ENCODE data around the gene RAD9A.
A peak's percentile ranks its signal among the peaks of the same experiment; 100 is the strongest.

Gene RAD9A

DNA sequence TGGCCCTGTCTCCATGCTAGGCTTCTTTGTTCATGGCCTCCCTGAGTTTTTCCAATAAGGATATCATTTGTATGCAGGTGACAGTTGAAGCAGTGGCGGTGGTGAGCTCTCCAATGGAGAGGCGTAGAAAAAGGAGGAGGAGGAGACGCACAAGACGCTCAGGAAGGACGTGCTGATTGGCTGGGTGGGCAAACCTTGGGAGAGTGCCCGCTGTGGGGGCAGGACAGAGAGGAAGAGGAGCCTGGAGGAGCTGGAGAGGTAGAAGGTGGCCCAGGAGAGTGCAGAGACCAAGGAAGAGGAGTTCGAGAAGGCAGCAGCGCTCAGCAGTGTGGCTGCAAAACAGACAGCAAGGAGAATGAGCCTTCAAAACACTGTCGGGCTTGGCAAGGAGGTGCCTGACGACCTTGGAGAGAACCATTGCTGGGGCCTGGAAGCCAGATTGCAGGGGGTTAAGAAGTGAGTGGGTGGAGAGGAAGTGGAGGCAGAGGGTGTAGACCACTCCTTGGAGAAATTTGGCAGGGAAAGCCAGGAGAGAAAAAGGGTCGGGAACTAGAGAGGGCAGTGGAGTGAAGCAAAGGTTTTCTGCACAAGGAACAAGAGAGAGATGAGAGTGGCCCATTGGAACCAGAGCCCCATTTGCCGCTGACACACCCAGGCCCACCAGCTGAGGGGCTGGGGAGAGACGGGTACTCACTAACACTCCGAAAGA, 25.9 kb upstream of the RAD9A start:
- Histone ChIP-seq H3K9ac (ENCODE audit: low read length) (no peak overlapping the region), H3K4me1 (ENCODE audit: control insufficient read depth, insufficient read depth, low read length) (peaks cover 21% of the 10 kb centered on the region), H3K4me3 (ENCODE audit: low read length) (no peak overlapping the region)

GRCh38 chr11:67366546-67366945, 25.2 kb upstream of the RAD9A start:
- Histone ChIP-seq H3K36me3 (ENCODE audit: control insufficient read depth, insufficient read depth, low read length) (no peaks in the 10 kb centered on the region), H3K4me3 (ENCODE audit: low read length) (no peak overlapping the region), H3K9me3 (ENCODE audit: control insufficient read depth, low read length) (no peaks in the 10 kb centered on the region), H3K4me1 (ENCODE audit: control insufficient read depth, insufficient read depth, low read length) (peaks cover 28% of the 10 kb centered on the region), H3K9ac (ENCODE audit: low read length) (no peak overlapping the region), H3K27me3 (ENCODE audit: control insufficient read depth, insufficient read depth, low read length) (no peaks in the 10 kb centered on the region)

More for the DNA sequence above, 25.9 kb upstream of the RAD9A start:
- no peaks in the 10 kb centered on the region for H3K36me3 ChIP-seq (ENCODE audit: control insufficient read depth, insufficient read depth, low read length)
- H3K27me3 ChIP-seq (ENCODE audit: control insufficient read depth, insufficient read depth, low read length): no peaks in the 10 kb centered on the region
- no peaks in the 10 kb centered on the region for H3K9me3 ChIP-seq (ENCODE audit: control insufficient read depth, low read length)

DNA sequence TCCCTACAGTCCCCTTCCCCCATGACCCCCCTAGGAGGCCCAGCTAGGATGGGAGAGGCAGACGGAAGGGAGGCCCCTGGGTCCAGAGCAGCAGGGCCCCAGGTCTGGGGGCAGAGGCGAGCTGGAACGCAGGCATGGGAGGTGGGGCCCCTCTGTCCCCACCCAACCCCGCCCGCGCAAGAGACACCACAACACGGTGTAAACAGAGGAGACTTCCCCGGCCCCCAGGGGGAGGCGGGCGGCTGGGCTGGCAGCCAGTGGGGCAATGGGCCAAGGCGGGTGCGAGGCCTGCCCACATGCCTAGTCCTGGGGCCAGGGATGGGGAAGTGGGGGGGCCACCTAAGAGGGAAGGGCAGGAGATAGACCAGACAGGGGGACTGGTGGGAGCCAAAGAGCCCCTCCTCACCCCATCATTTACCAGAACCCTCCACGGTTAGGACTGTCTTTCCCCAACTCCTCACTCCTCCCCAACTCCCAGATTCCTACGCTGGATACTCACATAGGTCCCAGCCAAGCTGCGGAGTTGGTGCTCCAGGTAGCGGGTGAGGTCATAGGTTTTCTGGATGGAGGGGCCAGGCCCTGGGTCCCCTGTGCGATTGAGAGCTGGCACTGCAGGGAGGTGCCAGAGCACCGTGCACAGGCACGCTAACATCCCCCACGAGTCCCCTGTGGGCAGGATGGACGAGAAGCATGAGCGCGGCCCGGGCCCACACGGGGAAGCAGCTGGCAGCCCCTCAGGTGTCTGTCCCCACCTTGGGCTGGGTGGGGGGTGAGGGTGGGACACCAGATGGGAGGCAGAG, 24.6 kb upstream of the RAD9A start:
- Histone ChIP-seq H3K36me3 (ENCODE audit: control insufficient read depth, insufficient read depth, low read length) (no peaks in the 10 kb centered on the region), H3K9me3 (ENCODE audit: control insufficient read depth, low read length) (no peaks in the 10 kb centered on the region), H3K27me3 (ENCODE audit: control insufficient read depth, insufficient read depth, low read length) (no peaks in the 10 kb centered on the region), H3K4me1 (ENCODE audit: control insufficient read depth, insufficient read depth, low read length) (peaks cover 34% of the 10 kb centered on the region), H3K9ac (ENCODE audit: low read length) (no peak overlapping the region), H3K4me3 (ENCODE audit: low read length) (no peak overlapping the region)

GRCh38 chr11:67367761-67368227, 24.0 kb upstream of the RAD9A start:
- no peaks in the 10 kb centered on the region for H3K36me3 ChIP-seq (ENCODE audit: control insufficient read depth, insufficient read depth, low read length)
- no peak overlapping the region for H3K9ac ChIP-seq (ENCODE audit: low read length)
- no peaks in the 10 kb centered on the region for H3K27me3 ChIP-seq (ENCODE audit: control insufficient read depth, insufficient read depth, low read length)
- H3K4me1 ChIP-seq (ENCODE audit: control insufficient read depth, insufficient read depth, low read length): peaks cover 34% of the 10 kb centered on the region
- H3K4me3 ChIP-seq (ENCODE audit: low read length): no peak overlapping the region
- H3K9me3 ChIP-seq (ENCODE audit: control insufficient read depth, low read length): no peaks in the 10 kb centered on the region

- no peaks in the 10 kb centered on the region for H3K27me3 ChIP-seq (ENCODE audit: control insufficient read depth, insufficient read depth, low read length)
These were observed 23.2 kb upstream of the RAD9A start for GRCh38 chr11:67368621-67369020.

GRCh38 chr11:67369275-67369674, 22.5 kb upstream of the RAD9A start:
- peaks cover 40% of the 10 kb centered on the region for H3K4me1 ChIP-seq (ENCODE audit: control insufficient read depth, insufficient read depth, low read length)

More at GRCh38 chr11:67368621-67369020, 23.2 kb upstream of the RAD9A start:
- H3K9ac ChIP-seq (ENCODE audit: low read length): no peak overlapping the region
- H3K4me1 ChIP-seq (ENCODE audit: control insufficient read depth, insufficient read depth, low read length): peaks cover 34% of the 10 kb centered on the region
- H3K4me3 ChIP-seq (ENCODE audit: low read length): no peak overlapping the region
- no peaks in the 10 kb centered on the region for H3K9me3 ChIP-seq (ENCODE audit: control insufficient read depth, low read length)
- H3K36me3 ChIP-seq (ENCODE audit: control insufficient read depth, insufficient read depth, low read length): no peaks in the 10 kb centered on the region

DNA sequence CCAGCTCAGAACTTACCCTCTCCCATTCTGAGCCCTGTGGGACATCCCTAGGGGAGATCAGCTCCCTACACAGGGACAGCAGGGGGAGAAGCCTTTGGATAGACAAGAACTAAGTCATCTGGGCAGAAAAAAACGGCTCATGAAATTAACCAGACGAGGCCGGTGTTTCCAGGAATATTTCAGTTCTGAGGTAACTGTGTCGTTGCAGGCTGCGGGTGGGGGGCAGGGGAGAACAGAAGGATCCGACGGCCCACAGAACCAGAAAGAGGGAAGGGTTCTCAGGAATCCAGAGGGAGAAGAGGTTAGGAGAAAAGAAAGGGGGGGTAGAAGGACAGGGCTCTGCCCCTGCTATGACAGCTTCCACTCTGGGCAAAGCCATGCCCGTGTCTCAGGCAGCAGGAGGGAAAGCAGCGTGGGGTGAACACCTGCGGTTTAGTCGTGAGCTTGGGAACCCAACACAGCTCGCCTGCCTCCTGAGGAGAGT, 21.9 kb upstream of the RAD9A start:
- Histone ChIP-seq H3K4me1 (ENCODE audit: control insufficient read depth, insufficient read depth, low read length) (peaks cover 46% of the 10 kb centered on the region), H3K4me3 (ENCODE audit: low read length) (no peak overlapping the region), H3K36me3 (ENCODE audit: control insufficient read depth, insufficient read depth, low read length) (no peaks in the 10 kb centered on the region), H3K9me3 (ENCODE audit: control insufficient read depth, low read length) (no peaks in the 10 kb centered on the region), H3K27me3 (ENCODE audit: control insufficient read depth, insufficient read depth, low read length) (peaks cover 2% of the 10 kb centered on the region), H3K9ac (ENCODE audit: low read length) (no peak overlapping the region)

More at GRCh38 chr11:67369275-67369674, 22.5 kb upstream of the RAD9A start:
- Histone ChIP-seq H3K36me3 (ENCODE audit: control insufficient read depth, insufficient read depth, low read length) (no peaks in the 10 kb centered on the region), H3K27me3 (ENCODE audit: control insufficient read depth, insufficient read depth, low read length) (peaks cover 2% of the 10 kb centered on the region), H3K4me3 (ENCODE audit: low read length) (no peak overlapping the region), H3K9me3 (ENCODE audit: control insufficient read depth, low read length) (no peaks in the 10 kb centered on the region), H3K9ac (ENCODE audit: low read length) (no peak overlapping the region)

- Histone ChIP-seq H3K9ac (ENCODE audit: low read length) (no peak overlapping the region), H3K4me3 (ENCODE audit: low read length) (no peak overlapping the region), H3K9me3 (ENCODE audit: control insufficient read depth, low read length) (no peaks in the 10 kb centered on the region), H3K36me3 (ENCODE audit: control insufficient read depth, insufficient read depth, low read length) (no peaks in the 10 kb centered on the region), H3K4me1 (ENCODE audit: control insufficient read depth, insufficient read depth, low read length) (peaks cover 47% of the 10 kb centered on the region), H3K27me3 (ENCODE audit: control insufficient read depth, insufficient read depth, low read length) (peaks cover 2% of the 10 kb centered on the region)
These were observed 21.3 kb upstream of the RAD9A start for GRCh38 chr11:67370351-67371076.

DNA sequence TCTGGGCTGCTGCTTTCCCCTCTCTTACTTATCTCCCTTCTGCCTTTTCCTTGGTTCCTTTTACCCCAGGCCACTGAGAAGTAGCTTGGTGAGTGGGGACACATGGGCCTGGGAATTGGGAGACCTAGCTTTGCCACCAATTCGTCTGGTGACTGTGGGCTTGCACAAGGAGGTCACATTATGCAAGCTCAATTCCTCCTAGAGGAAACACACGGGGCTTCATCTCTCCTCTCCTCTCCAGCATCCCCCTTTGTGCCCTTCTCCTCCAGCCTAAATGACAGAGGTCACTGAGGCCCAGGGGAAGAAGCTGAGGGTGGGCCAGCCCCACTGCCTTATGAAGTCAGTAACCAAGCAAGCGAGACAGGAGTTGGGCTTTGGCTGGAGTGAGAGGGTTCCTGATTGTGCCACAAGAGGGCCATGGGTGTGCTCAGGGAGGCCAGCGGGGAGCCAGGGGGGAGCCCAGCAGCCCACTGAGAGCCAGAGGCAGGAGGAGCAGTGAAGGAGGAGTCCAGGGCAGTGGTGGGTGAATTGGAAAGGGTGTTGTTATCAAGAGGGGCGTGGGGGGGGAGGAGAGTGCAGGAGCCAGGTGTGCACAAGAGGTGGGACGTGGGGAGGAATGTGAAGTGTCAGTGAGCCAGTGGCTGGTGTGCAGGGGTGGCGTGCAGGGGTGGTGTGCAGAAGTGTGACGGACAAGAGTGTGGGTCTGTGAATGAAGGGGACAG, 20.4 kb upstream of the RAD9A start:
- Histone ChIP-seq H3K36me3 (ENCODE audit: control insufficient read depth, insufficient read depth, low read length) (no peaks in the 10 kb centered on the region), H3K4me1 (ENCODE audit: control insufficient read depth, insufficient read depth, low read length) (peaks cover 41% of the 10 kb centered on the region), H3K27me3 (ENCODE audit: control insufficient read depth, insufficient read depth, low read length) (peaks cover 2% of the 10 kb centered on the region), H3K9me3 (ENCODE audit: control insufficient read depth, low read length) (no peaks in the 10 kb centered on the region), H3K4me3 (ENCODE audit: low read length) (peak overlapping the region; percentile 25), H3K9ac (ENCODE audit: low read length) (no peak overlapping the region)

GRCh38 chr11:67371911-67372320, 19.9 kb upstream of the RAD9A start:
- H3K9me3 ChIP-seq (ENCODE audit: control insufficient read depth, low read length): no peaks in the 10 kb centered on the region
- peaks cover 2% of the 10 kb centered on the region for H3K27me3 ChIP-seq (ENCODE audit: control insufficient read depth, insufficient read depth, low read length)
- H3K9ac ChIP-seq (ENCODE audit: low read length): peak overlapping the region; percentile 41
- peaks cover 36% of the 10 kb centered on the region for H3K4me1 ChIP-seq (ENCODE audit: control insufficient read depth, insufficient read depth, low read length)
- no peaks in the 10 kb centered on the region for H3K36me3 ChIP-seq (ENCODE audit: control insufficient read depth, insufficient read depth, low read length)
- peak overlapping the region; percentile 25 for H3K4me3 ChIP-seq (ENCODE audit: low read length)

GRCh38 chr11:67372321-67372992, 19.3 kb upstream of the RAD9A start:
- peak overlapping the region; percentile 84 for H3K9ac ChIP-seq (ENCODE audit: low read length)
- H3K4me1 ChIP-seq (ENCODE audit: control insufficient read depth, insufficient read depth, low read length): peaks cover 36% of the 10 kb centered on the region
- H3K36me3 ChIP-seq (ENCODE audit: control insufficient read depth, insufficient read depth, low read length): no peaks in the 10 kb centered on the region
- H3K4me3 ChIP-seq (ENCODE audit: low read length): no peak overlapping the region
- peaks cover 2% of the 10 kb centered on the region for H3K27me3 ChIP-seq (ENCODE audit: control insufficient read depth, insufficient read depth, low read length)
- H3K9me3 ChIP-seq (ENCODE audit: control insufficient read depth, low read length): no peaks in the 10 kb centered on the region
